Measurements from ENCODE around the gene RUVBL2.
"Not testable (repeated sequence)": the region's sequence is repeated elsewhere in the genome, so short reads cannot be mapped to it uniquely, and the experiment has no call there.

RUVBL2 gene

DNA sequence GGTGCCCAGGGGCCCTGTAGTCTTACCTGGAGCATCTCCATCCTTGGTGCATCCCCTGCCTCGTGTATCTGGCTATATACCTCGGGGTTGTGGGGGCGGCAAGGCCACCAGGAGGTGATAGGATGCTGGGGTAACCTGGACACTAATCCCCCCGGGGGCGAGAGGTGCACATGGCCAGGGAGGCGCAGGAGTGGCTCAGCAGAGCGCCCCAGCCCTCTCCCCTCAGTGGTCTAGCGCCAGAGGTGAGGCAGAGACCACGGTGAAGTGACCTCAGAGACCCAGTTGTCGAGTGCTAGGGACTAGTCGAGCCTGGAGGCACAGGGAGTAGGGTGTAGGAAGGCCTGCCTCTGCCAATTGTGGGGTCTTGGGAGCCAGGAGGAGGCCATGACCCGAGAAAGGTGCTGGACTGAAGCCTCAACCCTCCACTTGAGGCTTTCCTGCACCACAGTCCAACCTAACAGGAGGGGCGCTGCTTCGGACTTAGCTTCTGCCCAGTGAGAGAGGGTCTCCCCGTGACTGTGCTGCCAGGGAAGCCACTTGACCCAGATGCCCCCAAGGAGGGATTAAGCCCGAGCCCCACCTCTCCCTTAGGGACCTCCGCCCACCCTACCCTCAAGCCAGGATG lies 23.5 kb downstream of the RUVBL2 start, which contains the start of gene LHB:
LHB (minus strand) TSS at position 51 of the 625 bp plus-strand sequence; CDS start at position 41, 10 bp downstream.
- H3K4me1 Mint-ChIP-seq: peaks cover 30% of the 10 kb centered on the region
- peak within 1 kb of the TSS; percentile 78 for H3K4me3 Mint-ChIP-seq
- H3K9me3 Mint-ChIP-seq: no peaks in the 10 kb centered on the region
- no peak within 1 kb of the TSS for H3K27ac Mint-ChIP-seq
- no peak for ATAC-seq
- peaks cover 17% of the 10 kb centered on the region for H3K36me3 Mint-ChIP-seq
- no peaks in the 10 kb centered on the region for H3K27me3 Mint-ChIP-seq

- Mint-ChIP-seq H3K4me3 (peak overlapping the region; percentile 78), H3K4me1 (peaks cover 30% of the 10 kb centered on the region), H3K36me3 (peaks cover 17% of the 10 kb centered on the region), H3K9me3 (no peaks in the 10 kb centered on the region), H3K27me3 (no peaks in the 10 kb centered on the region), H3K27ac (no peak overlapping the region)
- ATAC-seq: peak; percentile 84
These were observed 24.1 kb downstream of the RUVBL2 start for GRCh38 chr19:49017666-49018351.

GRCh38 chr19:49018388-49019241 lies 24.9 kb downstream of the RUVBL2 start:
- H3K36me3 Mint-ChIP-seq: peaks cover 14% of the 10 kb centered on the region
- peak overlapping the region; percentile 61 for H3K27ac Mint-ChIP-seq
- not testable (repeated sequence) for H3K9me3 Mint-ChIP-seq, H3K27me3 Mint-ChIP-seq, ATAC-seq
- H3K4me3 Mint-ChIP-seq: peak overlapping the region; percentile 78
- peaks cover 30% of the 10 kb centered on the region for H3K4me1 Mint-ChIP-seq

- Mint-ChIP-seq H3K27me3 (no peaks in the 10 kb centered on the region), H3K4me3 (peak overlapping the region; percentile 78), H3K9me3 (no peaks in the 10 kb centered on the region), H3K27ac (peak overlapping the region; percentile 61), H3K36me3 (peaks cover 12% of the 10 kb centered on the region), H3K4me1 (peaks cover 30% of the 10 kb centered on the region)
- peak; percentile 49 for ATAC-seq
These were observed 25.7 kb downstream of the RUVBL2 start for GRCh38 chr19:49019242-49019932.

DNA sequence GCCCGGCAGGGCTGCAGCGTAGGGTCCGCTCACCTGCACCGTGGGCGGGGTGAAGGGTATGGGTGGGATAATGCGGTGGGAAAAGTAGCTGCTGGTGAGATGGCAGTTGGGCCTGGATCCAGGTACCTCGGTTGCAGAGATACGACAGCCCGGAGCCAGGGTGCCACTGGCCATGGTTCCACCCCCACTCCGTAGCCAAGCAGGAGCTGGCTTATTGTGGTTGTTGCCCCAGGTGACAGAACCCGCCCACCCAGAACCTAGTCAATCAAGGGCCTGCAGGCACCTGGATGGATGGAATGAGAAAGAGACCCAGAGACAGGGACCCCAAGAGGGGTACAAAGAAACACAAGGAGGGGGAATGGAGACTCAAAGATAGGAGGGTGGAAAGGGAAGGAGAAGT lies 26.7 kb downstream of the RUVBL2 start:
- Mint-ChIP-seq H3K27me3 (no peaks in the 10 kb centered on the region), H3K4me1 (peaks cover 30% of the 10 kb centered on the region), H3K4me3 (peak overlapping the region; percentile 78)

GRCh38 chr19:49020931-49021895 lies 27.5 kb downstream of the RUVBL2 start:
- peak overlapping the region; percentile 0 for H3K27ac Mint-ChIP-seq
- peak overlapping the region; percentile 3 for H3K4me3 Mint-ChIP-seq
- H3K27me3 Mint-ChIP-seq: no peaks in the 10 kb centered on the region
- peaks cover 30% of the 10 kb centered on the region for H3K4me1 Mint-ChIP-seq
- no peaks in the 10 kb centered on the region for H3K9me3 Mint-ChIP-seq
- no peak for ATAC-seq
- H3K36me3 Mint-ChIP-seq: no peaks in the 10 kb centered on the region

More for the DNA sequence above, 26.7 kb downstream of the RUVBL2 start:
- ATAC-seq: no peak
- no peaks in the 10 kb centered on the region for H3K9me3 Mint-ChIP-seq
- H3K27ac Mint-ChIP-seq: peak overlapping the region; percentile 0
- peaks cover 8% of the 10 kb centered on the region for H3K36me3 Mint-ChIP-seq

DNA sequence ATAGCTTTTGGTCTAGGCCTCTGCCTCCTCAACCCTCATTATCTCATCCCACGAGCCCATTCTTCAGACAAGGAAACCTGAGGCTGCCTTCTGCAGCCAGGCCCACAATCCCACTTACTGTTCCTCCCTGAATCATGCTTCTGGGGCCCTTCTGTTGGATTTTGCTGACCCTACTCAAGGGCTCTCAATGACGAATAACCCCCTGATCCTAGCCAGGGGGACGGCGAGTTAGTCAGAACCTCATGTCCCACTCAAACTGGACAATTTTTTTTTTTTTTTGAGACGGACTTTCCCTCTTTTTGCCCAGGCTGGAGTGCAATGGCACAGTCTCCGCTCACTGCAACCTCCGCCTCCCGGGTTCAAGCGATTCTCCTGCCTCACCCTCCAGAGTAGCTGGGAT lies 28.4 kb downstream of the RUVBL2 start:
- ATAC-seq: no peak
- no peak overlapping the region for H3K27ac Mint-ChIP-seq
- no peaks in the 10 kb centered on the region for H3K36me3 Mint-ChIP-seq
- no peaks in the 10 kb centered on the region for H3K27me3 Mint-ChIP-seq
- H3K9me3 Mint-ChIP-seq: no peaks in the 10 kb centered on the region
- H3K4me1 Mint-ChIP-seq: peaks cover 30% of the 10 kb centered on the region
- H3K4me3 Mint-ChIP-seq: no peak overlapping the region

DNA sequence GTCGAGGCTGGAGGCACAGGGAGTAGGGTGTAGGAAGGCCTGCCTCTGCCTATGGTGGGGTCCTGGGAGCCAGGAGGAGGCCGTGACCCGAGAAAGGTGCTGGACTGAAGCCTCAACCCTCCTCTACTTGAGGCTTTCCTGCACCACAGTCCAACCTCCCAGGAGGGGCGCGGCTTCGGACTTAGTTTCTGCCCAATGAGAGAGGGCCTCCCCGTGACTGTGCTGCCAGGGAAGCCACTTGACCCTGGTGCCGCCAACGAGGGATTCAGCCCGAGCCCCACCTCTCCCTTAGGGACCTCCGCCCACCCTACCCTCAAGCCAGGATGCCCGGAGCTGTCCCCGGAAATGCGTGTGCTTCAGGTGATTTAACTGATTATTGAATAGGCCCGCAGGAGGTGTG lies 30.5 kb downstream of the RUVBL2 start, which contains the start of gene CGB3:
CGB3 (minus strand) TSS at position 101 of the 400 bp plus-strand sequence. CDS start 362 bp downstream, outside the sequence.
- not testable (repeated sequence) for ATAC-seq, H3K27ac Mint-ChIP-seq, H3K36me3 Mint-ChIP-seq, H3K4me3 Mint-ChIP-seq, H3K9me3 Mint-ChIP-seq, H3K27me3 Mint-ChIP-seq
- H3K4me1 Mint-ChIP-seq: peaks cover 21% of the 10 kb centered on the region

DNA sequence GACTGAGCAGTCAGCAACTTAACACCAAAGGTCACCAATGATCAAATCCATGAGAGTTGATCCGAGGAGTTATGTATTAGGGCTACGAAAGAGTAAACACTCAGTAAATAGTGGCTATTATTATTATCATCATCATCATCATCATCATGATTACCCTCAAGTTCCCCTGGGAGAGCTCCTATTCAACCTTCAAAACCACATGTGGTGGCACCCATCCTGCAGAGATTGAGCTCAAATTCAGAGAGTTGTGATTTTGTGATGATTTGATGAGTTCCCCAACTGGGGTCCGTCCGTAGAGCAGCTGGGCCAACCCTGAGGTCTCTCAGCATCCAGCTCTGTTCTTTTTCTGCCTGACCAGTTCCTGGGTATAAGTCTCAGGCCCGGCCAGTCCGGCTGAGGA lies 31.4 kb downstream of the RUVBL2 start:
- not testable (repeated sequence) for H3K9me3 Mint-ChIP-seq, H3K4me3 Mint-ChIP-seq, H3K27ac Mint-ChIP-seq, ATAC-seq, H3K36me3 Mint-ChIP-seq, H3K27me3 Mint-ChIP-seq
- H3K4me1 Mint-ChIP-seq: peaks cover 15% of the 10 kb centered on the region

- H3K27me3 Mint-ChIP-seq, H3K4me3 Mint-ChIP-seq, H3K9me3 Mint-ChIP-seq, ATAC-seq, H3K36me3 Mint-ChIP-seq, H3K27ac Mint-ChIP-seq: not testable (repeated sequence)
- peaks cover 10% of the 10 kb centered on the region for H3K4me1 Mint-ChIP-seq
These were observed 31.9 kb downstream of the RUVBL2 start for GRCh38 chr19:49025599-49025998.

DNA sequence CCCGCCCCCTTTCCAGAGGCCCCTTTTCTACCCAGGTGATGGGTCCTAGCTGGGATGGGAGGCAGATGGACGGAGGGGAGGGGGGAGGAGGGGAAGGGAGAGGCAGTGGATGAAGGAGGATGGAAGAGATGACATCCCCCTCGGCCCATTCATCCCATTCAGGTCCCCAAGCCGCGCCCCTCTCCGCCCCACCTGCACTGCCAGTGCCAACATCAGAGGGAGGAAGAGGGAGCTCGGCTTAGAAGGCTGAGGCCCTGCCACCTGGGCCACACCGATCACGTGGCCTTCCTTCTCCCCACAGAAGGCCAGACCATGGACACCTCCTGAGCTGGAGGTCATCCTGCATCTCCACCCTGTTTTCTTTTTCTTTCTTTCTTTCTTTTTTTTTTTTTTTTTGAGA lies 35.0 kb downstream of the RUVBL2 start:
- H3K9me3 Mint-ChIP-seq, H3K4me3 Mint-ChIP-seq, H3K36me3 Mint-ChIP-seq, H3K4me1 Mint-ChIP-seq, H3K27ac Mint-ChIP-seq, ATAC-seq: not testable (repeated sequence)
- peaks cover 12% of the 10 kb centered on the region for H3K27me3 Mint-ChIP-seq

DNA sequence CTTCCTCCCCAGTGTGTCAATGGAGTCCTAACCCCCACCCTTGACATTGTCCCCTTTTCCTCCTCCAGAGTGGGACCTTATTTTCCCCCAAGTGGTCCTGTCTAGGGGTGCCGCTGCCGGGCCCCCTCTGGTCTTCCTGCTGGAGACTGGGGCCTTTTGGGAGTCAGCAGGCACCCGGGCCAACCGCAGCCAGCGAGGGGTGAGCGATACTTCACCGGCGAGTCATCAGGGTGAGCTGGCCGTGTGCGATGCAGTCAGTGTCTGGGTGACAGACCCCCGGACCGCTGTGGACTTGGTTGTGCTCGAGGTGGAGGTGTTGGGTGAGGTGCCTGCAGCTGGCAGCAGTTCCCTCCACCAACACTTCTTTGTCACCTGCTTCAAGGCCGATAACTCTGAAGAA lies 36.1 kb downstream of the RUVBL2 start:
- H3K4me1 Mint-ChIP-seq, H3K4me3 Mint-ChIP-seq: not testable (repeated sequence)

GRCh38 chr19:49030323-49030722 lies 36.6 kb downstream of the RUVBL2 start:
- H3K27ac Mint-ChIP-seq, H3K9me3 Mint-ChIP-seq, H3K4me1 Mint-ChIP-seq, H3K36me3 Mint-ChIP-seq, ATAC-seq, H3K4me3 Mint-ChIP-seq: not testable (repeated sequence)
- H3K27me3 Mint-ChIP-seq: peaks cover 16% of the 10 kb centered on the region

More for the DNA sequence above, 36.1 kb downstream of the RUVBL2 start:
- H3K27me3 Mint-ChIP-seq: peaks cover 12% of the 10 kb centered on the region
- not testable (repeated sequence) for H3K9me3 Mint-ChIP-seq, H3K27ac Mint-ChIP-seq, H3K36me3 Mint-ChIP-seq, ATAC-seq
